ENCODE measurements around the gene GRK6.

DNA sequence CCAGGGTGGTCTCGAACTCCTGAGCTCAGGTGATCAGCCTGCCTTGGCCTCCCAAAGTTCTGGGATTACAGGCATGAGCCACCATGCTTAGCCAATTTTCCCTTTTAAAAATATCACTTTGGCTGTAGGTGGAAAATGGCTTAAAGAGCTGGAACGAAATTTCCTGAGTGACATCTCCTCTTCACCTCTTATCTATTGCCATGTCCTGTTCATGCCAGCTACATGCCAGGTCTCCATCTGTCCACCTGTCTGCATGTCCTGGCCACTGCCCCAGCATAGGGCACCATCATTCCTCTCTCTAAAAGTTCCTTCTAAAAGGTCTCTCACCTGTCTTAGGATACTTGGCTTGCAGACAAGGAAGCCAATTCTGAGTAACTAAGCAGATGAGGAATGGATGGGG is 2.8 kb upstream of the GRK6 start:
- TF ChIP-seq ZFP37 (tag by site-specific recombination; IDR thresholded peaks at IDR 0.05) (no peak), ZBTB1 (tag by site-specific recombination; IDR thresholded peaks at IDR 0.05) (no peak)
- TF ChIP-seq, protein P1, sequence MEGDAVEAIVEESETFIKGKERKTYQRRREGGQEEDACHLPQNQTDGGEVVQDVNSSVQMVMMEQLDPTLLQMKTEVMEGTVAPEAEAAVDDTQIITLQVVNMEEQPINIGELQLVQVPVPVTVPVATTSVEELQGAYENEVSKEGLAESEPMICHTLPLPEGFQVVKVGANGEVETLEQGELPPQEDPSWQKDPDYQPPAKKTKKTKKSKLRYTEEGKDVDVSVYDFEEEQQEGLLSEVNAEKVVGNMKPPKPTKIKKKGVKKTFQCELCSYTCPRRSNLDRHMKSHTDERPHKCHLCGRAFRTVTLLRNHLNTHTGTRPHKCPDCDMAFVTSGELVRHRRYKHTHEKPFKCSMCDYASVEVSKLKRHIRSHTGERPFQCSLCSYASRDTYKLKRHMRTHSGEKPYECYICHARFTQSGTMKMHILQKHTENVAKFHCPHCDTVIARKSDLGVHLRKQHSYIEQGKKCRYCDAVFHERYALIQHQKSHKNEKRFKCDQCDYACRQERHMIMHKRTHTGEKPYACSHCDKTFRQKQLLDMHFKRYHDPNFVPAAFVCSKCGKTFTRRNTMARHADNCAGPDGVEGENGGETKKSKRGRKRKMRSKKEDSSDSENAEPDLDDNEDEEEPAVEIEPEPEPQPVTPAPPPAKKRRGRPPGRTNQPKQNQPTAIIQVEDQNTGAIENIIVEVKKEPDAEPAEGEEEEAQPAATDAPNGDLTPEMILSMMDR (tag by site-specific recombination; IDR thresholded peaks at IDR 0.05) = no peak
- TF ChIP-seq, protein P2, sequence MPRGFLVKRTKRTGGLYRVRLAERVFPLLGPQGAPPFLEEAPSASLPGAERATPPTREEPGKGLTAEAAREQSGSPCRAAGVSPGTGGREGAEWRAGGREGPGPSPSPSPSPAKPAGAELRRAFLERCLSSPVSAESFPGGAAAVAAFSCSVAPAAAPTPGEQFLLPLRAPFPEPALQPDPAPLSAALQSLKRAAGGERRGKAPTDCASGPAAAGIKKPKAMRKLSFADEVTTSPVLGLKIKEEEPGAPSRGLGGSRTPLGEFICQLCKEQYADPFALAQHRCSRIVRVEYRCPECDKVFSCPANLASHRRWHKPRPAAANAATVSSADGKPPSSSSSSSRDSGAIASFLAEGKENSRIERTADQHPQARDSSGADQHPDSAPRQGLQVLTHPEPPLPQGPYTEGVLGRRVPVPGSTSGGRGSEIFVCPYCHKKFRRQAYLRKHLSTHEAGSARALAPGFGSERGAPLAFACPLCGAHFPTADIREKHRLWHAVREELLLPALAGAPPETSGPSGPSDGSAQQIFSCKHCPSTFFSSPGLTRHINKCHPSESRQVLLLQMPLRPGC (tag by site-specific recombination; IDR thresholded peaks at IDR 0.05) = no peak
- TF ChIP-seq, protein P3, sequence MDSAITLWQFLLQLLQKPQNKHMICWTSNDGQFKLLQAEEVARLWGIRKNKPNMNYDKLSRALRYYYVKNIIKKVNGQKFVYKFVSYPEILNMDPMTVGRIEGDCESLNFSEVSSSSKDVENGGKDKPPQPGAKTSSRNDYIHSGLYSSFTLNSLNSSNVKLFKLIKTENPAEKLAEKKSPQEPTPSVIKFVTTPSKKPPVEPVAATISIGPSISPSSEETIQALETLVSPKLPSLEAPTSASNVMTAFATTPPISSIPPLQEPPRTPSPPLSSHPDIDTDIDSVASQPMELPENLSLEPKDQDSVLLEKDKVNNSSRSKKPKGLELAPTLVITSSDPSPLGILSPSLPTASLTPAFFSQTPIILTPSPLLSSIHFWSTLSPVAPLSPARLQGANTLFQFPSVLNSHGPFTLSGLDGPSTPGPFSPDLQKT (IDR thresholded peaks at IDR 0.05; ENCODE audit: borderline replicate concordance, low read depth, low read length) = no peak
